Breast epithelium (tissue), 3 donors: ENCODE measurements around the gene ARHGEF1.

Source experiments
- POLR2A ChIP-seq: fragments of 450-650 bp; IDR thresholded peaks from one replicate; pipeline ENCODE4 v1.6.1; 2016; ENCODE audit warnings: antibody characterized with exemption, mild to moderate bottlenecking, moderate library complexity
- TF ChIP-seq, protein P1 (sequence below), 3 donors: fragments of 450-650 bp; IDR thresholded peaks; one replicate each; pipeline ENCODE4 v1.5.1; 2016 to 2017; ENCODE audit warnings: antibody characterized with exemption in 3 of 3, mild to moderate bottlenecking in 3 of 3, moderate library complexity in 3 of 3

DNA sequence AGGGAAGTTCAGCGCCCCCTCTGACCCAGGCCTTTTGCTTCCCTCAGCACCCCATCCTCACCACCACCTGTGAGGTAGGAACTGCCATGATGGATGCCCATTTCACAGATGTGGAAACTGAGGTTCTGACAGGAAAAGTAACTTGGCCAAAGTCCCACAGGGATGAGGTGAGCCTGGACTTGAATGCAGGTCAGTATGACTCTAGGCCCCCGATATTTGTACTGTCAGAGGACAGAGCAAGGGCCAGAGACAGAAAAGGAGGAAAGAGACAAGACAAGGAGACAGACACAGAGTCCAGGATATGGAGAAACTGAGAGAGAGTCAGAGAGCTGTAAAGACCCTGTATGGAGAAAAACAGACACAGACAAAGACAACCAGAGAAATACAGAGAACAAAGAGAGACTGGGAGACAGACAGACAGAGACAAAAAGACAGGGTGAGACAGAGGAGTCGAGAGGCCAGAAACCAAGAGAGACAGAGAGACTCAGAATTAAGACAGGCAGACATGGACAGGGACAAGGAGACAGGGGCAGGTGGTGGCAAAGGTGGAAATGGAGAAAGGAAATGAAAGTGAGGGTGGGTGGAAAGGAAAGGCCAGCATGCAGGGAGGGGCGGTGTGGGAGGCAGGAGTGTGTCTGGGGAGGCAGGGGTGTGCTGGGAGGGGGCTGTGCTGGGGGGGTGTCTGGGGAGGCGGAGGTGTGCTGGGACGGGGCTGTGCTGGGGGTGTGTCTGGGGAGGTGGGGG is 40.2 kb downstream of the ARHGEF1 start:
- TF ChIP-seq, protein P1, sequence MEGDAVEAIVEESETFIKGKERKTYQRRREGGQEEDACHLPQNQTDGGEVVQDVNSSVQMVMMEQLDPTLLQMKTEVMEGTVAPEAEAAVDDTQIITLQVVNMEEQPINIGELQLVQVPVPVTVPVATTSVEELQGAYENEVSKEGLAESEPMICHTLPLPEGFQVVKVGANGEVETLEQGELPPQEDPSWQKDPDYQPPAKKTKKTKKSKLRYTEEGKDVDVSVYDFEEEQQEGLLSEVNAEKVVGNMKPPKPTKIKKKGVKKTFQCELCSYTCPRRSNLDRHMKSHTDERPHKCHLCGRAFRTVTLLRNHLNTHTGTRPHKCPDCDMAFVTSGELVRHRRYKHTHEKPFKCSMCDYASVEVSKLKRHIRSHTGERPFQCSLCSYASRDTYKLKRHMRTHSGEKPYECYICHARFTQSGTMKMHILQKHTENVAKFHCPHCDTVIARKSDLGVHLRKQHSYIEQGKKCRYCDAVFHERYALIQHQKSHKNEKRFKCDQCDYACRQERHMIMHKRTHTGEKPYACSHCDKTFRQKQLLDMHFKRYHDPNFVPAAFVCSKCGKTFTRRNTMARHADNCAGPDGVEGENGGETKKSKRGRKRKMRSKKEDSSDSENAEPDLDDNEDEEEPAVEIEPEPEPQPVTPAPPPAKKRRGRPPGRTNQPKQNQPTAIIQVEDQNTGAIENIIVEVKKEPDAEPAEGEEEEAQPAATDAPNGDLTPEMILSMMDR (IDR thresholded peaks at IDR 0.05) = no peak
- no peak for TF ChIP-seq POLR2A
